G401.6 (cell line): ENCODE results near the gene PACS2.

Source experiments
- FAIRE-seq: peaks from 2 replicates; lab custom pipeline; 2012; peaks lifted over from hg19 to GRCh38; lab: Jason Lieb, UNC

Gene PACS2

DNA sequence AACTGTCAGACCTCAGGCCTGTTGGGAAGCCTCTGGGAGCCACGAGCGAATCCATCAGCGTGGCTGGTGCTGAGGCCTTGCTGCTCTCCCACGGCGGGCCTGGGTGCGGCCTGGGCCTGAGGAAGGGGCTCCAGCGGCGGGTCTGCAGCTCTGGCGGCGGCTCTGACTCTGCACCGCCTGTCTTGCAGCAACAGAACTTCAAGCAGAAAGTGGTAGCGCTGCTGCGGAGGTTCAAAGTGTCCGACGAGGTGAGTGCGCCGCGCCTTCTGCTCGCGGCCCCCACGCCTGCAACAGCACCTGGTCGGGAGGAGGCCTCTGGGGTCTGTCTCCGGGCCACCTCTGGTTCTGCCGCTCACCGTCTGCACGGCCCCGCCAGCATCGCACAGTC, 55.1 kb downstream of the PACS2 start:
- no peak for FAIRE-seq

DNA sequence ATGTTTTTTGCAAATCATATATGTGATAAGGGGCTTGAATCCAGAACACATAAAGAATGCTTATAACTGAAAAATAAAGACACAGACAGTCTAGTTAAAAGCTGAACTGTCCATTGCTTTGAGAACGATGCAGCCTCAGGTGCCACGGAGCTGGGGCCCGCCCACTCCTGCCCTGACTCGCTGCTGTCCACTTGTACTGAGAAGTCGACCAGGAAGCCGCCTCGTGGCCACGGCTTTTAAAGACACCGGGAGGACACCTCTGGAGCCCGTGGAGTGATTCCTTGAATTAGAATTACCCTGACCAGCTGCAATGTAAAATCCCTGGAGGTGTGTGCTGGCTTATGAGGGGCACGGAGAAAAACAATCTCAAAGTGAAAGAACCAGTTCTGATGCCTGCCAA, 59.8 kb downstream of the PACS2 start:
- no peak for FAIRE-seq

DNA sequence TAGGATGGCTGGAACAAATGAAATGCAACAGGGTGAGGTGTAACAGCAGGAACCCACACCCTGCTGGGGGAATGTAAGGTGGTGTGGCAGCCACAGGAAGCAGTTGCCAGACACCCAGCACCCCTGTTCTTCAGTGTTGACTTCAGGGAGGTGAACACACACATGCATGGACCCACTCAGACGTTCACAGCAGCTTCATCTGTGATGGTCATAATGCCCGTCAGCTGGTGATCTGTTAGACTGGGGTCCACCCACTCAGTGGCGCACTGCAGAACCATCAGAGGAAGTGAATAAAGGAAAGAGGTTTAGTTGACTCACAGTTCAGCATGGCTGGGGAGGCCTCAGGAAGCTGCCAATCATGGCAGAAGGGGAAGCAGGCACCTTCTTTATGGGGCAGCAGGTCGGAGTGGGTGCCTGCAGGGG, 61.1 kb downstream of the PACS2 start:
- FAIRE-seq, result no peak

- no peak for FAIRE-seq
These were observed 62.2 kb downstream of the PACS2 start for GRCh38 chr14:105376521-105377440.

GRCh38 chr14:105377555-105378182, 63.1 kb downstream of the PACS2 start:
- FAIRE-seq, result no peak

GRCh38 chr14:105378199-105378598, 63.7 kb downstream of the PACS2 start:
- FAIRE-seq, result no peak

DNA sequence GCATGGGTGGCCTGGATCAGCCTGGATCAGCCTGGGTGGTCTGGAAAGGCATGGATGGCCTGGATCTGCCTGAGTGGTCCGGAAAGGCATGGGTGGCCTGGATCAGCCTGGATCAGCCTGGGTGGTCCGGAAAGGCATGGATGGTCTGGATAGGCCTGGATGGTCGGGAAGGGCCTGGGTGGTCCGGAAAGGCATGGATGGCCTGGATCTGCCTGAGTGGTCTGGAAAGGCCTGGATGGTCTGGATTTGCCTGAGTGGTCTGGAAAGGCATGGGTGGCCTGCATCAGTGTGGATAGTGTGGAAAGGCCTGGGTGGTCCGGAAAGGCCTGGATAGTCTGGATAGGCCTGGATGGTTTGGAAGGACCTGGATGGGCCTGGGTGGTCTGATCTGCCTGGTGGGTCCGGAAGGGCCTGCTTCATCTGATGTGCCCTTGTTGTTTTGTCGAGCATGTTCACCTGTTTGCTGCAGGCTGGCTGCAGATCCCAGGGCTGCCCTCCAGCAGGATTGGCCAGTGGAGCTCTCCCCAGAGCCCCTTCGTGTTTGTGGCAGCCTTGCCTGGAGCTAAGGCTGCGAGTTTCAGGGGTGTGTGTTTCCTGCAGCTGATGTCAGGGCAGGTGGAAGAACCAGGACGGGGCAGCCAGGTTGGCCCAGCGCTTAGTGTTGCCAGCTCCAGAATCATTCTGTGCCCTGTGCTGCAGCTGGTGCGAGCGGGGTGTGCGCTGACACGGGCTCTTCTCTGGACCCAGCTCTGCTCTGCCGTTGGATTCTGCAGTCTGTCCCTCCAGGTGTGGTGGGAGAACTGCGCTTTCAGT, 64.5 kb downstream of the PACS2 start:
- FAIRE-seq, result no peak

DNA sequence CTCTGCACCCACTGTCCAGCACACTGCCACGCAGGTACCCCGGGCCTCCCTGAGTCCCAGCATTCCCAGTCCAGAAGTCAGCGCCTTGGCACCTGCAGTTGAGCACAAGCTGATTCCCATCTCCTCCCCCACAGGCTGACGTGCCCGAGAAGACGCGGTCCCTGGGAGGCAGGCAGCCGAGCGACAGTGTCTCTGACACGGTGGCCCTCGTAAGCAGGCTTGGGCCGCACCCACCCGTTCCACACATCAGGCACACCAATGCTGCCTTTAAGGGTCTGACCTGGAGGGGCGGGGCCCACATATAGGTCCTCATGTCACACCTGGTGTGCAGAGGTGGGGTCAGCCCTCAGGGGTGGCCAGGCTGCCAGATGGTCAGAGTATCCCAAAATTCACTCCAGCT, 65.4 kb downstream of the PACS2 start:
- FAIRE-seq, result no peak

DNA sequence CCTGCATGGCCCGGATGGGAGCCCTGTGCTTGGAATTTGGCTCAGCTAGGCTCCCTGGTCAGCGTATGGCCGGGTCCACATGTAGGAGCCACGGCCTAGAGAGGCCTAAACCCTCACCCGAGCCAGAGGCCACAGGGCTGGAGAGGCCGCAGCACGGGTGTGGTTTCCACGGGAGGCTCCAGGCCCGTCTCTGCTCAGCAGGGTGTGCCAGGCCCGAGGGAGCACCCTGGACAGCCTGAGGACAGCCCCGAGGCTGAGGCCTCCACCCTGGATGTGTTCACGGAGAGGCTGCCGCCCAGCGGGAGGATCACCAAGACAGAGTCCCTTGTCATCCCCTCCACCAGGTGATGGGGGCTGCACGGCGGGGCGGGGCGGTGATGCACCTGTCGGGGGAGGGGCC, 66.2 kb downstream of the PACS2 start:
- no peak for FAIRE-seq

DNA sequence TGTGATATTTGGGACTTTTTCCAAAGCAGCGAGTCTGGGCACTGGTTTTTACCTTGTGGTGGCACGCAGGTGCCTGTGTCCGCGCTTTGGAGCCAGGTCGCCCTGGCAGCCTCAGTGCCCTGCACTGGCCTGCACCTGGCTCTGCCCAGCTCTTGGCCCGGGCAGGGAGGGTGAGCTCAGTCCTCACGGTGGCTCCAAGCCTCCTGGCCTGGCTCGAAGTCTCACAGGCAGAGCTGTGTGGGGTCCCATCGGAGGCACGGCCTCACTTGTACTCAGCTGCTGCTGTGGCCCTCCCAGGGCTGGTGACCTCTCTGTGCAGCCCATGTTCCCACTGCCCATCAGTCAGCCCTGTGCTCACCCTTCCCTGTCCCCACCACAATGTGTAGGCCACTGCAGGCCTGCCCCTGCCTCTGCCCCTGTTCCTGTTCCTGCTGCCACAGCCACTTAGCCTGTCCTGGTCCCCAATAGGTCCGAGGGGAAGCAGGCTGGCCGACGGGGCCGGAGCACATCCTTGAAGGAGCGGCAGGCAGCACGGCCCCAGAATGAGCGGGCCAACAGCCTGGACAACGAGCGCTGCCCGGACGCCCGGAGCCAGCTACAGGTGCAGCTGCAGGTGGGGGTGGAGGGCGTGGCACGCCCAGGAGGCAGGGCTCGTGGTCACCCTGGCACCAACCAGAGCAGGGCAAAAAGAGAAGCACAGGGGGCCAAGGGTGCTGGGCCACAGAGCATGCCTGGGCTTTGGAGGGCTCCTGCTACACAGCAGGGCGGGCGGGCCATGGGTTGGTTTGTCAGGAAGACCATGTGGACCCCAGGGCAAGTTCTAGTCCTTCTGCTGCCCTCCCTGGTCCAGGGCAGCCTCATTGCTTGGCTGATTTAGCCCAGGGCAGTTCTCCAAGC, 67.1 kb downstream of the PACS2 start:
- no peak for FAIRE-seq

GRCh38 chr14:105382343-105383082, 68.0 kb downstream of the PACS2 start:
- no peak for FAIRE-seq

GRCh38 chr14:105383083-105383730, 68.7 kb downstream of the PACS2 start:
- FAIRE-seq, result no peak

- FAIRE-seq, result no peak
These were observed 69.6 kb downstream of the PACS2 start for GRCh38 chr14:105384041-105384557.

DNA sequence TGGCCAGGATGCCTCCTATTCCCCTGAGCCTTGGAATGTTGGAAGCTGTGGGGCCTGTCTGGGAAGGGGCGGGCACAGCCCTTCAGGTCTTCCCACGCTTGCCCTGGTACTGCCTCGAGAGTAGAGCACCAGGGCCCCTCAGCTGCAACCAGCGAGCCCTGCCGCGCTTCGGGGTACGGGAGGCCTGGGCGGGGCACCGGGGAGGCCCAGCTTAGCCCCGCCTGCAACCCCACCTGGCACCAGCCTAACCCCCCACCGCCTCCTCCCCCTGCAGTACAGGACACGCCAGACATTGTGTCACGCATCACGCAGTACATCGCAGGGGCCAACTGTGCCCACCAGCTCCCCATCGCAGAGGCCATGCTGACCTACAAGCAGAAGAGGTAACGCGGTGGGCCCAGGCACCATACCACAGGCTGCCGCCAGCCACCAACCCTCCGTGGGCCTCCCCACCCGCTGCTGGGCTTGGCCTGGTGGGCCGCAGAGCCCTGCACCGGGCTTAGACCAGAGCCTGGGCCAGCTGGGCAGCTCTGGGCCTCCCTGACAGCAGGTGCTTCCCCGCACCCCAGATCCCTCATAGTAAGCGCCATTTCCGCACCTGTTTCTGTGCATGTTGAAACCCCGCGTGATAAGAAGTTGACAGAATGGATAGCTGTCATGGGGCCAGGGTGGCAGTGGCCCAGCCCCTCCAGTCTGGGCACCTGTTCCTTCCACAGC, 70.2 kb downstream of the PACS2 start:
- no peak for FAIRE-seq

- no peak for FAIRE-seq
These were observed 70.7 kb downstream of the PACS2 start for GRCh38 chr14:105385322-105385637.

- no peak for FAIRE-seq
These were observed 71.3 kb downstream of the PACS2 start for GRCh38 chr14:105385698-105386365.

DNA sequence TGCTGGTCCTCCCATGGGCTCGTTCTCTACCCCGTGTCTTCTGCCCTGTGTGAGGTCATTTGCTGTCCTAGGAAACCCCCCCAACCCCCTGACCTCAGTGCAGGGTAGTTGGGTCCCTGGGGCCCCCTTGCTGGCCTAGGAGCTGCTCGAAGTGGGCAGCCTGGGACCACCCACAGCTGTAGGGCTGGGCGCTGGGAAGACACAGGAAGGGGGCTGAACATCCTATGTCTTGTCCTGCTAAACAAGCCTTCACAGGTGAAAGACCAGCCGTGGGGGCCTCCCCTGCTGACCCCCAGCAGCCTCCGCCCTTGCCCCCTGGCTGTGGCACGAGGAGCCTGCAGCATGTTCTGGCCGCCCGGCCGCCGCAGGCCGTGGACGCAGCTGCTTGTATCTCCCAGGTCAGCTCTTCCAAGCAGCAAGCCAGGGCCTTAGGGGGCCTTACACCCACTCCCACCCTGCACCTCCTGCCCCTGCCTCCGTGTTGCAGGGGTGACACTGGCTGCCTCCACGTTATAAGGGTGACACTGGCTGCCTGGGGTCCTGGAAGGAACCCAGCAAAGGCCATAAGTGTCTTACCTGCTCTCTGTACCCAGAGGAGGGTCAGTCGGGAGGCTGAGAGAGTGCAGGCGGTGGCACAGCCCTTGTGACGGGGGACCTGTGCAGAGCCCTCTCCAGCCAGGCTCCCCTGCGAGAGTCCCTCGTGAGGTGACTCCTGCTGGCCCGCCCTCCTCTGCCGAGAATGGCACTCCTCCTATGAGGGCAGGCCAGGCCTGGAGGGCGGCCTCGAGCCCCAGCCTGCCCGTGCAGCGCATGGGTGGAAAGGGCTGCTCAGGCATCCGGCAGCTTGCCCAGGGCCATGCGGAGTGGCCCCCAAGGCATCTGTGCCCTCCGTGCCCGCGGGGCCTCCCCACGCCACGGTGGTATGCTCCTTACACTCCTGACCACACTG, 72.3 kb downstream of the PACS2 start:
- no peak for FAIRE-seq

DNA sequence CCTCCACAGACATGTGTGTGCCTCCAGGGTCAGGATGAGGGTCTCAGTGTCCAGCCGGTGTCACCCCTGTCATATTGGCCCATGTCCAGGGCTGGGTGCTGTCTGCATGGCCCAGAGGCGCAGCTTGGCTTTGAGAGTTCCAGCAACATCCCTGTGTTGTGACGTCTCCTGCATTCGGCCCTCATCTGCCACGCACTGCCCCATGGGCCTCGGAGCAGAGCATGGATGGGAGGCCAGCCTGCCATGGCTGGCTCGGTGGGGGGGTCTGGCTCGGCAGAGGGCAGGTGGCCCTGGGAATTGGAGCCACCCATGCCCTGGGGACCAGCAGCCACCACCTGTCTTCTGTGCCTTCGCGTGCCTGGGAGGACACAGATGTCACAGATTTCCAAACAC, 73.0 kb downstream of the PACS2 start:
- no peak for FAIRE-seq
